GM19438 (cell line): ENCODE data around the gene MRPL33.
"Not testable (repeated sequence)": the region's sequence is repeated elsewhere in the genome, so short reads cannot be mapped to it uniquely, and the experiment has no call there.

Experiments
- ATAC-seq: cut with Tn5 transposase; IDR thresholded peaks from one replicate; pipeline ENCODE4 v1.9.1; 2021; ENCODE audit warnings: low read depth; ENCODE audit not compliant: unreplicated experiment

Gene MRPL33

GRCh38 chr2:27739058-27739373, 32.5 kb upstream of the MRPL33 start:
- no peak for ATAC-seq

GRCh38 chr2:27741673-27742072, 29.8 kb upstream of the MRPL33 start:
- no peak for ATAC-seq

- no peak for ATAC-seq
Observed at GRCh38 chr2:27742571-27742970, 28.9 kb upstream of the MRPL33 start.

- ATAC-seq, result not testable (repeated sequence)
Observed at GRCh38 chr2:27745494-27745893, 26.0 kb upstream of the MRPL33 start.

GRCh38 chr2:27746325-27746724, 25.2 kb upstream of the MRPL33 start:
- no peak for ATAC-seq

- no peak for ATAC-seq
Observed at GRCh38 chr2:27747827-27748352, 23.6 kb upstream of the MRPL33 start.

GRCh38 chr2:27748803-27749554, 22.5 kb upstream of the MRPL33 start:
- ATAC-seq, result not testable (repeated sequence)

- no peak for ATAC-seq
Observed at GRCh38 chr2:27751377-27751776, 20.1 kb upstream of the MRPL33 start.

GRCh38 chr2:27752551-27753237, 18.8 kb upstream of the MRPL33 start:
- no peak for ATAC-seq

GRCh38 chr2:27754138-27754588, 17.4 kb upstream of the MRPL33 start:
- ATAC-seq, result no peak

- ATAC-seq, result no peak
Observed at GRCh38 chr2:27754831-27755230, 16.7 kb upstream of the MRPL33 start.

- ATAC-seq, result no peak
Observed at GRCh38 chr2:27756091-27756490, 15.4 kb upstream of the MRPL33 start.

GRCh38 chr2:27756544-27757498, 14.7 kb upstream of the MRPL33 start:
- ATAC-seq, result no peak

- ATAC-seq, result no peak
Observed at GRCh38 chr2:27762951-27763906, 8.3 kb upstream of the MRPL33 start.

GRCh38 chr2:27763907-27764267, 7.6 kb upstream of the MRPL33 start:
- ATAC-seq, result no peak

- not testable (repeated sequence) for ATAC-seq
Observed at GRCh38 chr2:27764526-27764925, 7.0 kb upstream of the MRPL33 start.

- no peak for ATAC-seq
Observed at GRCh38 chr2:27765621-27766286, 5.8 kb upstream of the MRPL33 start.

- ATAC-seq, result no peak
Observed at GRCh38 chr2:27766287-27766661, 5.2 kb upstream of the MRPL33 start.

- no peak for ATAC-seq
Observed at GRCh38 chr2:27771202-27771547, 344 bp upstream of the MRPL33 start.
